HG03039 (cell line): ENCODE results near the gene LAMA2.
"Not testable (repeated sequence)": the region's sequence is repeated elsewhere in the genome, so short reads cannot be mapped to it uniquely, and the experiment has no call there.

Experiments used
- ATAC-seq: cut with Tn5 transposase; IDR thresholded peaks from one replicate; pipeline ENCODE4 v1.9.1; 2021; ENCODE audit warnings: mild to moderate bottlenecking, moderate library complexity; ENCODE audit not compliant: unreplicated experiment

Gene LAMA2

DNA sequence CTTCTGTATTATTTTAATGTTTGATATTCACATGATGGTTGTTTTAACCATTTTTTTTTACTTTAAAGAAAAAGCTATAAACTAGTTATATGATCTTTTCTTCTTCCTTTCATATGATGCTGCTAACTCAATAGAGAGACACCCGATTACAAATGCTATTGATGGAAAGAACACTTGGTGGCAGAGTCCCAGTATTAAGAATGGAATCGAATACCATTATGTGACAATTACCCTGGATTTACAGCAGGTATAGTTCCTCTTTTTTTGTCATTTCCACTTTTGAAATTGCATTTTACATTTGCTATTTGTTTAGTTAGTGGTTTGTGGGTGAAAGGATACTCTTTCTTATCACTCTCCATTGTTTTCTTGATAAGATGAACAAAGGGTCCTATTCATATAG is 176.7 kb downstream of the LAMA2 start:
- no peak for ATAC-seq

DNA sequence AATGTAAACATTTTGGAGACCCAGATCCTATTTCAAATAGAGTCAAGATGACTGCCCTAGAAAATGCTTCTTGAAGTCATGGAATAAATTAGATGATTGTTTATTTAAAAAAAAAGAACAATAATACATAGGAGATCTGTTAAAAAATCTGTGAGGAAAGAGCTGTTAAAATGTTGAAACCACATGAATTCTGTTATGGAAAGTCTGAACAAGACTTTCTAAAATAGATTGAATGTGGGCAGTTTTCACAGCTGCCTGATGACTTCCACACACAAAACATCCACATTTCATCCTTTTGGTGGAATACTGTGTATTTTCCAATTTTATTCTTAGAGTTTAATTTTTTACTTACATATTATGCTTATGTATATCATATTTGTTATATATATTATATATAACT is 186.1 kb downstream of the LAMA2 start:
- no peak for ATAC-seq

DNA sequence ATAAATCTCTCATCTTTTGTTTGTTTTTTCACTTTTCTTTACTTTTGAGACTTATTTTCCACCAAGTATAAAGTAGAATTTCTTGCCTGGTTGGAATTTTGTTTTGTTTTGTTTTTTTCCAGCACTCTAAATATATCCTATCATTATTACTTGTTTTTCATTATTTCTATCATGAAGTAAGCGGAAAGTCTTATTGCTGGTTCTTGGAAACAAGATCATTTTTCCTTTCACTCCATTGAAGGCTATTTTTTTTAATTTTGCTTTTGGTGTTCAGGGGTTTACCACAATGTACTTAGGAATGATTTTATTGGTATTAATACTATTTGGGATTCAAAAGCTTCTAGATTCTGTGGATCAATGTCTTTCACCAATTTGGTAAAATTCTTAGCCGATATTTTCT is 190.1 kb downstream of the LAMA2 start:
- no peak for ATAC-seq

GRCh38 chr6:129073691-129074395 is 190.9 kb downstream of the LAMA2 start:
- ATAC-seq: no peak

- no peak for ATAC-seq
Measured at GRCh38 chr6:129084406-129084805, 201.5 kb downstream of the LAMA2 start.

DNA sequence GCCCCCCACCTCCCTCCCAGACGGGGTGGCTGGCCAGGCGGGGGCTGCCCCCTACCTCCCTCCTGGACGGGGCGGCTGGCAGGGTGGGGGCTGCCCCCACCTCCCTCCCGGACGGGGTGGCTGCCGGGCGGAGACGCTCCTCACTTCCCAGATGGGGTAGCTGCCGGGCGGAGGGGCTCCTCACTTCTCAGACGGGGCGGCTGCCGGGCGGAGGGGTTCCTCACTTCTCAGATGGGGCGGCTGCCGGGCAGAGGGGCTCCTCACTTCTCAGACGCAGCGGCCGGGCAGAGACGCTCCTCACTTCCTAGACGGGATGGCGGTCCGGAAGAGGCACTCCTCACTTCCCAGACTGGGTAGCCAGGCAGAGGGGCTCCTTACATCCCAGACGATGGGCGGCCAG is 205.5 kb downstream of the LAMA2 start:
- not testable (repeated sequence) for ATAC-seq

DNA sequence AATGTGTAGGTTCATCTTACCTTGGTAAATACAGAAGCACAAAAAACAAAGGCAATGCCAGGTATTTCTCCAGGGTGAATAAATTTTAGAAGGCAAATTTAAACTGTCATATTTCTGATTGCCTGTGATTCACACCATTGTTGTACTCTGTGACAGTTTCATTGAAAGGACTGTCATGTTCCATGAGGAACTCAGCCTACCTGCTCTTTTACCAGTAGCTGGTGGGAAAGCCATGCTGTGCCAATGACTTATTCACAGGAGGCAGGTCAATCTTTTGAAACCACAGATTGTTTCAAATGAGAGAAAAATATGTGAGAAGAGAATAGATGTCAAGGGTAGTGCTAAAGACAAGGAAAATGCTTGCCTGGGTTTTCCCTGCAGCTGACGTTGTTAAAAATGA is 206.4 kb downstream of the LAMA2 start:
- ATAC-seq: no peak

GRCh38 chr6:129094147-129094546 is 211.2 kb downstream of the LAMA2 start:
- ATAC-seq: no peak

DNA sequence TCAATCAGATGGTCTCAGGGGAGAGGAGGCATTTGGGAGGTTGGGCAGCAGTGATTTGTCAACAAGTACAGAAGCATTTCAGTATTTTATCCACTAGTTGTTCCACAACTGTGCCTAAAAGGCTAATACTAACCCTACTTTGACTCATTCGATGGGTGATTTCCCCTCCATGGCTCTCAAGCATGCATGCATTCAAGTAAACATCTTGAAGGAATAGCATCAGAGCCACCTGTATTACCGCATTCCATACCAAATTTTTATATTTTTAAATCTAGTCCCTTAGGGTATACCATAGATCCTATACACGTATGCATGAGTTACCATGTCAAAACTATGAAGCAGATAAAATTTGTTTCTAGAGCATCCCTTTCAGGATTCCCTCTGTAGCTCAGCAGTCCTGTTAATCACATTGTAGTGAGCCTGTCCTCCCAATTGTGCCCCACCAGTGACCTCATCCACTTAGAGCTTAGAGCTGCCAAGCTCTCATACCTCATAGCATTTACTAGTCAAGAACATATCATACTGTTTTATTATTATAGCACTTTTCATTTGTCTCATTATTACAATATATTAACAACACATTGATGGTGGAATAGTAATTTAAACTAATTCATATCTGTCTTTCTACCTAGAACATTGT is 213.8 kb downstream of the LAMA2 start:
- no peak for ATAC-seq

- no peak for ATAC-seq
Measured at GRCh38 chr6:129098061-129098553, 215.2 kb downstream of the LAMA2 start.

DNA sequence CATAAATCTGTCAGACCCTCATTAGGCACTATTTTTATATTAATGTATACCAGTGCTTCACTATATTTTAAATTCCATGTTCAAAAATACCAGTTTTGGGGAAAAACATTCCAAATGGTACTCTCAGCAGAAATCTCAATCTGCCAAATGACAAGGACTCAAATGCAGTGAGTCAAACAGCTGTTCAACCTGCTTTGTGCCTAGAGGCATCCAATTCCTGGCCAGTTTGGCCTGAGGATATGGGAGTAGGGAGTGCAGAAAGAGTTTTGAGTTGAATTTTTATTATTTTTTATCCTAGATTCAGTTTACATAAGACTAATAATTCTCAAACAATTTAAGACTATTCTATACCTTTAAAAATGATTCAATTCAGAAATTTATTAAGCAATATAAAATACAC is 216.8 kb downstream of the LAMA2 start:
- ATAC-seq: no peak

- ATAC-seq: no peak
Measured at GRCh38 chr6:129100164-129100563, 217.2 kb downstream of the LAMA2 start.

DNA sequence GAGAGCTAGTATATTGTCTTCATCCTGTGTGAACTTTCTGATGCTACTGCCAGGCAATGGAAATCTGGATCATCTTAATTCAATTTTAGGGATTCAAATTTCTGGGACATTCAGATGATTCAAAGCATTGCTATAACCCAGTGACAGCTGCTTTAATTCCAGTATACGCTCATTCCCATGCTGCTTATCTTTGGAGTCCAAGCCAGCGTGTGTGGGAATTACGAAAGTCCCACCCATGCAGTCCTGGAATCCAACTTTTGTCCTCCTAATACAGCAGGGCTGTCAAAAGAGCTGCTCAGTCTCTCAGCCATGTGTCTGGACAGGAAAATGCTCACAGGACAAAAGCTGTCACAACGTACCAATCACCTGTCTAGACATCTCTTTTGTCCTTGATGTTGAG is 219.8 kb downstream of the LAMA2 start:
- ATAC-seq: no peak

DNA sequence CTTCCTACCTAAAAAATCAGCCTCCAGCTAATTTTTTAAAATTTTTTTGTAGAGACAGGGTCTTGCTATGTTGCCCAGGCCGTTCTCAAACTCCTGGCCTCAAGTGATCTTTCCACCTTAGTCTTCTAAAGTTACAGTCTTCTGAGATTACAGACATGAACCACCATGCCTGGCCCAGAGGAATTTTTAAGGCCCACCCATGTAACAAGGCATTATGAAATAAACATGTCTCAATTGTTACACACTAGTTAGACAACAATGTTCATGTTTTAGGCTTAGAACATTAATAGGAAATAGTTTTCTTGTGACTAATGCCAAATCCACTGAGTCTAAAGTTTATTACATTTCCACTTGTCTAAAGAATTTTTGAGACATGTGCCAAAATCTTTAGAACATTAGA is 221.2 kb downstream of the LAMA2 start:
- no peak for ATAC-seq

DNA sequence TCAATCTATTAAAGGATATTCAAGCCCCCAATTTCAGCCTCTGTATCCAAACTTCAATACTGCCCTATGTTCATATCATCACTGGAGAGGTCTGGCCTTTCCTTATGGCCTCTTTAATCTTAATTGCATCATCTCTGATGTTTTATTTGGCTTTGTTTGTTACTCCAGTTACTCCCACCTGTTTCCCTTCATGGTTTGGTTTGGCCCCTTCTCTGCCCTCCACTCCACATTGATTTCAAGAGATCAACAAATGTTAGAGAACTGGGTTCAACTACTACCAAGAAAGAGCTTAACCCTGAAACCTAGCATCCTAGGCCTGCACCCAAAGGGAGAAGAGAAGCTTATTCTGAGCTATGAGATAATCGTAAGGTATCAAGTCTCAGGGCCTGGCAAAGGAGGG is 221.6 kb downstream of the LAMA2 start:
- ATAC-seq: no peak

DNA sequence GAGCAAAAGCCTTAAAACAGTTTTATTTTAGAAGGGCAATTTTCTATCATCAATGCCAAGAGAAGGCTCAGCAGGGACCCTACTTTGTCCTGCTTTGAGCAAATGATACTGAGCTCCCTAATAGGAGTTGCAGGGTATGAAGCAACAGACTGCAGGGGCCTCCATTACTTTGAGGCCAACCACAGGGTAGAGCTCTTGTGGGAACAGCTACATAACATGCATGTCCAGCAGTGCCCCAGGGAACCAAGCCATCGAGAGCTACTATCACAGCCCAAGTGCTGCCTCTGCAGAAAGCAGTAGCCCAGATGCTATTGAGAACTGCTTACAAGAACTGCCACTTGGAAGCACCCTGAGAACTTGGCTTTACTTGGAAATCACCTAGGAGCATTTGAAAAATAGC is 222.1 kb downstream of the LAMA2 start:
- no peak for ATAC-seq

DNA sequence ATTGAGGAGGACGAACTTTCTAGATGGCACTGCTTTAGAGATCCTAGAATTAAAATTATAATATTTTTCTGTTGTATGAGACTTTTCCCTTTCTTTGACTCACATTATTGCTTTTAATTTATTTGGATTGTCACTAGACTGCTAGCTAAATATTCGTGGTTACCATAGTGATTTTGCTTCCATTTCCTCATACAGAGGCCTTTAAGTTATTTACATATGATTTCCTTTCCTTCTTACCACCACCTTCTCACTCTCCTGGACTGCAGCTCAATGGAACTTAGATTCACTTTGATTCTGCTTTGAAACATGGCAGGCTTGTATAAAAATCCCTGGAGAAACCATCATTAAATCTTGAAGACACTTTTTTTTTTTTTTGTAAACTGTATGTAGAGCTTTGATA is 222.9 kb downstream of the LAMA2 start:
- no peak for ATAC-seq

- no peak for ATAC-seq
Measured at GRCh38 chr6:129108337-129108736, 225.4 kb downstream of the LAMA2 start.

- ATAC-seq: no peak
Measured at GRCh38 chr6:129110690-129111343, 227.9 kb downstream of the LAMA2 start.

- ATAC-seq: no peak
Measured at GRCh38 chr6:129111346-129111745, 228.4 kb downstream of the LAMA2 start.

DNA sequence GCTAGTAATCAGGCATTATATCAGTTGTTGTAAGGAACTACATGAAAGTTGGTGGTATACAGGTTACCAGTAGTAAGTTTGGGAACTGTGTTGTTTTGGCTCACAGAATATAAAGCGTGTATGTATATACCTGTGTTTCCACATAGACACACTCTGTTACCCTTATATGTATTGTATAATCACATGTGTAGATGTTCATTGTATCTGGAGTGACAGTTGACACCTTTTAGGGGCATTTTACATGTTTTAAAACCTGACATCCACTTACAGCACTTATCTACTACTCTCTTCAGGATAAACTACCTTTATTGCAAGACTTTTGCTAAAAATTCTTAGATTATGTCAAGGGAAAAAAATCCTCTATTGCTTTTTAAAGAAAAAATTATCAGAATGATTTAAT is 228.9 kb downstream of the LAMA2 start:
- ATAC-seq: no peak

GRCh38 chr6:129112591-129112990 is 229.7 kb downstream of the LAMA2 start:
- no peak for ATAC-seq
